22Rv1 (cell line): ENCODE results near the gene NKX1-1.

ENCODE experiments used
- H3K27ac ChIP-seq: fragments of 450-650 bp; 2 replicates; pipeline ENCODE4 v1.5.1; 2017
- CTCF ChIP-seq: fragments of 450-650 bp; IDR thresholded peaks from 2 replicates; pipeline ENCODE4 v1.5.1; 2017; ENCODE audit warnings: mild to moderate bottlenecking
- ZFX ChIP-seq: fragments of 450-650 bp; IDR thresholded peaks from 2 replicates; pipeline ENCODE4 v1.6.1; 2017; ENCODE audit warnings: antibody characterized with exemption, borderline replicate concordance

NKX1-1 gene

GRCh38 chr4:1405636-1406393 is 427 bp downstream of the NKX1-1 start:
- no peak for TF ChIP-seq ZFX
- TF ChIP-seq CTCF = no peak
- H3K27ac ChIP-seq = no peak overlapping the region

- TF ChIP-seq CTCF (no peak), ZFX (no peak)
- no peak overlapping the region for H3K27ac ChIP-seq
Observed at GRCh38 chr4:1405254-1405635, 997 bp downstream of the NKX1-1 start.

GRCh38 chr4:1404573-1405253 is 1.5 kb downstream of the NKX1-1 start:
- TF ChIP-seq CTCF = no peak
- no peak for TF ChIP-seq ZFX
- no peak overlapping the region for H3K27ac ChIP-seq

GRCh38 chr4:1403591-1404572 is 2.4 kb downstream of the NKX1-1 start:
- TF ChIP-seq CTCF (no peak), ZFX (no peak)
- H3K27ac ChIP-seq = no peak overlapping the region

- no peak overlapping the region for H3K27ac ChIP-seq
- no peak for TF ChIP-seq CTCF
- no peak for TF ChIP-seq ZFX
Observed at GRCh38 chr4:1403177-1403583, 3.1 kb downstream of the NKX1-1 start.

- no peak overlapping the region for H3K27ac ChIP-seq
- TF ChIP-seq CTCF (no peak), ZFX (no peak)
Observed at GRCh38 chr4:1402516-1403091, 3.6 kb downstream of the NKX1-1 start.
